Neural crest cell (in vitro differentiated cells): ENCODE measurements around the gene MC1R. TPM values are rescaled to one million over a fixed set of nuclear protein-coding genes. Genes with fewer than 3 reads are reported as not detected.

Experiments
- DNase-seq: peaks from one replicate; pipeline ENCODE4 v3.0.0; 2021; ENCODE audit warnings: low read depth, mixed read lengths, low spot score
- H3K27ac Mint-ChIP-seq: one replicate; pipeline ENCODE4 v1.8.0; 2021; ENCODE audit warnings: mild to moderate bottlenecking, mixed read lengths; ENCODE audit not compliant: unreplicated experiment
- H3K27me3 Mint-ChIP-seq: 2 replicates; pipeline ENCODE4 v1.8.0; 2021; ENCODE audit warnings: low read depth, mild to moderate bottlenecking, mixed read lengths
- H3K36me3 Mint-ChIP-seq: 2 replicates; pipeline ENCODE4 v1.8.0; 2021; ENCODE audit warnings: low read depth, mild to moderate bottlenecking, mixed read lengths
- H3K4me1 Mint-ChIP-seq: 2 replicates; pipeline ENCODE4 v1.8.0; 2021; ENCODE audit warnings: mixed read lengths
- H3K4me3 Mint-ChIP-seq: one replicate; pipeline ENCODE4 v1.8.0; 2021; ENCODE audit warnings: mild to moderate bottlenecking, mixed read lengths
- H3K9me3 Mint-ChIP-seq: 2 replicates; pipeline ENCODE4 v1.8.0; 2021; ENCODE audit warnings: mixed read lengths
- CTCF ChIP-seq: fragments of 200-600 bp; sonication (generic); conservative IDR thresholded peaks from 2 replicates; pipeline ENCODE4 v1.5.0; 2021; ENCODE audit warnings: antibody characterized with exemption, mild to moderate bottlenecking
- long read RNA-seq: library from polyadenylated mRNA; unstranded; transcript quantifications from one replicate; pipeline ENCODE4 v2.0.0, GENCODE V29; 2020
- total RNA-seq: library from RNA; stranded (reverse); gene quantifications from 2 replicates; pipeline ENCODE4 v1.2.1, GENCODE V29; 2021

Gene MC1R
- 7.7 and 8.3 TPM in 2 replicates for total RNA-seq
- long read RNA-seq, result 0 reads

- Mint-ChIP-seq H3K4me1 (peaks cover 47% of the 10 kb centered on the region), H3K27ac (peak within 1 kb of the TSS; percentile 62), H3K27me3 (peaks cover 2% of the 10 kb centered on the region), H3K9me3 (no peaks in the 10 kb centered on the region), H3K4me3 (peak within 1 kb of the TSS; percentile 87), H3K36me3 (no peaks in the 10 kb centered on the region)
- DNase-seq, result peak; percentile 59
- TF ChIP-seq CTCF, result peak; percentile 68
These were observed at the start of gene MC1R for GRCh38 chr16:89918453-89919347. Gene MC1R (plus strand): TSS chr16:89918862. CDS start chr16:89919259, 397 bp downstream.

GRCh38 chr16:89869911-89870310 is 48.8 kb upstream of the MC1R start:
- Mint-ChIP-seq H3K27ac (no peak overlapping the region), H3K27me3 (no peaks in the 10 kb centered on the region), H3K36me3 (peaks cover 10% of the 10 kb centered on the region), H3K4me1 (peaks cover 17% of the 10 kb centered on the region), H3K9me3 (no peaks in the 10 kb centered on the region), H3K4me3 (no peak overlapping the region)
- no peak for DNase-seq
- no peak for TF ChIP-seq CTCF

- no peak for DNase-seq
- no peak overlapping the region for H3K4me3 Mint-ChIP-seq
- no peak for TF ChIP-seq CTCF
- no peaks in the 10 kb centered on the region for H3K27me3 Mint-ChIP-seq
- H3K27ac Mint-ChIP-seq, result no peak overlapping the region
- H3K9me3 Mint-ChIP-seq, result no peaks in the 10 kb centered on the region
- peaks cover 22% of the 10 kb centered on the region for H3K4me1 Mint-ChIP-seq
- peaks cover 9% of the 10 kb centered on the region for H3K36me3 Mint-ChIP-seq
These were observed 48.2 kb upstream of the MC1R start for GRCh38 chr16:89870440-89870839.

GRCh38 chr16:89871895-89872294 is 46.8 kb upstream of the MC1R start:
- TF ChIP-seq CTCF, result no peak
- H3K4me3 Mint-ChIP-seq, result peak overlapping the region; percentile 92
- DNase-seq, result no peak
- H3K4me1 Mint-ChIP-seq, result peaks cover 22% of the 10 kb centered on the region
- H3K36me3 Mint-ChIP-seq, result peaks cover 9% of the 10 kb centered on the region
- no peaks in the 10 kb centered on the region for H3K27me3 Mint-ChIP-seq
- no peaks in the 10 kb centered on the region for H3K9me3 Mint-ChIP-seq
- no peak overlapping the region for H3K27ac Mint-ChIP-seq

- Mint-ChIP-seq H3K27me3 (no peaks in the 10 kb centered on the region), H3K27ac (peak within 1 kb of the TSS; percentile 98), H3K4me1 (peaks cover 22% of the 10 kb centered on the region), H3K36me3 (peaks cover 6% of the 10 kb centered on the region), H3K4me3 (peak within 1 kb of the TSS; percentile 93), H3K9me3 (no peaks in the 10 kb centered on the region)
- peak; percentile 84 for DNase-seq
- peak; percentile 22 for TF ChIP-seq CTCF
These were observed 45.3 kb upstream of the MC1R start, which contains the start of gene TCF25 for GRCh38 chr16:89873109-89873971. Gene TCF25 (plus strand): TSS chr16:89873592. CDS start chr16:89873668, 76 bp downstream.
